ENCODE results near the gene SCN3A. TPM values are rescaled to one million over a fixed set of nuclear protein-coding genes. Genes with fewer than 3 reads are reported as not detected.

The SCN3A gene
- total RNA-seq, 1 experiment from 2014 or later = not detected

GRCh38 chr2:165057931-165058330 is 145.9 kb downstream of the SCN3A start:
- POLR2A ChIA-PET = no interaction called here
- peaks cover 58% of the 10 kb centered on the region for H3K27me3 Mint-ChIP-seq (ENCODE audit: insufficient read depth, unreplicated experiment)
- H3K9me3 Mint-ChIP-seq (ENCODE audit: unreplicated experiment) = no peaks in the 10 kb centered on the region
- no peak for DNase-seq (ENCODE audit: unreplicated experiment)
- H3K4me1 Mint-ChIP-seq (ENCODE audit: insufficient read depth, unreplicated experiment) = no peaks in the 10 kb centered on the region
- no peak for TF ChIP-seq CTCF (IDR thresholded peaks at IDR 0.05; ENCODE audit: unreplicated experiment)
- no peaks in the 10 kb centered on the region for H3K36me3 Mint-ChIP-seq (ENCODE audit: insufficient read depth, unreplicated experiment)
- intact Hi-C loops (cut with micrococcal nuclease) = no loop called here
- no peak overlapping the region for H3K27ac Mint-ChIP-seq (ENCODE audit: low read depth, unreplicated experiment)
- CTCF ChIA-PET = no interaction called here
- no TSS peak for BruUV-seq (replicated peaks)
- H3K4me3 Mint-ChIP-seq (ENCODE audit: unreplicated experiment) = no peak overlapping the region

GRCh38 chr2:165057308-165057707 is 146.5 kb downstream of the SCN3A start:
- no TSS peak for BruUV-seq (replicated peaks)
- ChIA-PET POLR2A (no interaction called here), CTCF (no interaction called here)
- Mint-ChIP-seq H3K27me3 (ENCODE audit: insufficient read depth, unreplicated experiment) (peaks cover 63% of the 10 kb centered on the region), H3K27ac (ENCODE audit: low read depth, unreplicated experiment) (no peak overlapping the region), H3K4me3 (ENCODE audit: unreplicated experiment) (no peak overlapping the region), H3K9me3 (ENCODE audit: unreplicated experiment) (no peaks in the 10 kb centered on the region), H3K4me1 (ENCODE audit: insufficient read depth, unreplicated experiment) (no peaks in the 10 kb centered on the region), H3K36me3 (ENCODE audit: insufficient read depth, unreplicated experiment) (no peaks in the 10 kb centered on the region)
- no peak for DNase-seq (ENCODE audit: unreplicated experiment)
- TF ChIP-seq CTCF (IDR thresholded peaks at IDR 0.05; ENCODE audit: unreplicated experiment) = no peak
- intact Hi-C loops (cut with micrococcal nuclease) = no loop called here

GRCh38 chr2:165056564-165056963 is 147.3 kb downstream of the SCN3A start:
- no peaks in the 10 kb centered on the region for H3K4me1 Mint-ChIP-seq (ENCODE audit: insufficient read depth, unreplicated experiment)
- POLR2A ChIA-PET = no interaction called here
- BruUV-seq (replicated peaks) = no TSS peak
- H3K4me3 Mint-ChIP-seq (ENCODE audit: unreplicated experiment) = no peak overlapping the region
- TF ChIP-seq CTCF (IDR thresholded peaks at IDR 0.05; ENCODE audit: unreplicated experiment) = no peak
- H3K9me3 Mint-ChIP-seq (ENCODE audit: unreplicated experiment) = no peaks in the 10 kb centered on the region
- H3K36me3 Mint-ChIP-seq (ENCODE audit: insufficient read depth, unreplicated experiment) = no peaks in the 10 kb centered on the region
- CTCF ChIA-PET = no interaction called here
- intact Hi-C loops (cut with micrococcal nuclease) = no loop called here
- no peak overlapping the region for H3K27ac Mint-ChIP-seq (ENCODE audit: low read depth, unreplicated experiment)
- DNase-seq (ENCODE audit: unreplicated experiment) = no peak
- H3K27me3 Mint-ChIP-seq (ENCODE audit: insufficient read depth, unreplicated experiment) = peaks cover 63% of the 10 kb centered on the region

- ChIA-PET POLR2A (no interaction called here), CTCF (interaction anchor here (0.6 kb wide), 2 partner anchors 16 to 161 kb away, joined by 3 read pairs; no protein-coding TSS in a partner anchor)
- no peaks in the 10 kb centered on the region for H3K9me3 Mint-ChIP-seq (ENCODE audit: unreplicated experiment)
- no peaks in the 10 kb centered on the region for H3K36me3 Mint-ChIP-seq (ENCODE audit: insufficient read depth, unreplicated experiment)
- no peak for TF ChIP-seq CTCF (IDR thresholded peaks at IDR 0.05; ENCODE audit: unreplicated experiment)
- no peak for DNase-seq (ENCODE audit: unreplicated experiment)
- H3K27ac Mint-ChIP-seq (ENCODE audit: low read depth, unreplicated experiment) = no peak overlapping the region
- H3K27me3 Mint-ChIP-seq (ENCODE audit: insufficient read depth, unreplicated experiment) = peaks cover 63% of the 10 kb centered on the region
- no TSS peak for BruUV-seq (replicated peaks)
- intact Hi-C loops (cut with micrococcal nuclease) = no loop called here
- H3K4me3 Mint-ChIP-seq (ENCODE audit: unreplicated experiment) = no peak overlapping the region
- H3K4me1 Mint-ChIP-seq (ENCODE audit: insufficient read depth, unreplicated experiment) = no peaks in the 10 kb centered on the region
Observed at GRCh38 chr2:165055082-165055851, 148.6 kb downstream of the SCN3A start.

All from MCF 10A (cell line).